ENCODE data around the gene MCM7.
"Not testable (repeated sequence)": the region's sequence is repeated elsewhere in the genome, so short reads cannot be mapped to it uniquely, and the experiment has no call there.

DNA sequence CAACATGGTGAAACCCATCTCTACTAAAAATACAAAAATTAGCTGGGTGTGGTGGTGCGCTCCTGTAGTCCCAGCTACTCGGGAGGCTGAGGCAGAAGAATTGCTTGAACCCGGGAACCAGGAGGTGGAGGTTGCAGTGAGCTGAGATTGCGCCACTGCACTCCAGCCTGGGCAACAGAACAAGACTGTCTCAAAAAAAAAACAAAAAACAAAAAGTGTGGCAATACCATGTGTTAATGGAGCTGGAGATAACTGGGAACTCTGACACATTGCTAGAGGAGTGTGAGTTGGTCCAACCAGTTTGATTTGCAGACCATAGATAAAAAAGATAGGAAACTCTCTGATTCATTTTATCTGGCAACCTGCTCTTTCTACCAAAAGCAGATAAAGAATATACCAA is 45.2 kb upstream of the MCM7 start:
- TF ChIP-seq, protein P1, sequence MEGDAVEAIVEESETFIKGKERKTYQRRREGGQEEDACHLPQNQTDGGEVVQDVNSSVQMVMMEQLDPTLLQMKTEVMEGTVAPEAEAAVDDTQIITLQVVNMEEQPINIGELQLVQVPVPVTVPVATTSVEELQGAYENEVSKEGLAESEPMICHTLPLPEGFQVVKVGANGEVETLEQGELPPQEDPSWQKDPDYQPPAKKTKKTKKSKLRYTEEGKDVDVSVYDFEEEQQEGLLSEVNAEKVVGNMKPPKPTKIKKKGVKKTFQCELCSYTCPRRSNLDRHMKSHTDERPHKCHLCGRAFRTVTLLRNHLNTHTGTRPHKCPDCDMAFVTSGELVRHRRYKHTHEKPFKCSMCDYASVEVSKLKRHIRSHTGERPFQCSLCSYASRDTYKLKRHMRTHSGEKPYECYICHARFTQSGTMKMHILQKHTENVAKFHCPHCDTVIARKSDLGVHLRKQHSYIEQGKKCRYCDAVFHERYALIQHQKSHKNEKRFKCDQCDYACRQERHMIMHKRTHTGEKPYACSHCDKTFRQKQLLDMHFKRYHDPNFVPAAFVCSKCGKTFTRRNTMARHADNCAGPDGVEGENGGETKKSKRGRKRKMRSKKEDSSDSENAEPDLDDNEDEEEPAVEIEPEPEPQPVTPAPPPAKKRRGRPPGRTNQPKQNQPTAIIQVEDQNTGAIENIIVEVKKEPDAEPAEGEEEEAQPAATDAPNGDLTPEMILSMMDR (conservative IDR thresholded peaks at IDR 0.05 in 1 of 2, IDR thresholded peaks at IDR 0.05 in 1 of 2; ENCODE audit: extremely low read depth in 1 of 2, insufficient read depth in 1 of 2, low read depth in 1 of 2, low read length in 2 of 2): not testable (repeated sequence)
- TF ChIP-seq EZH2 (IDR thresholded peaks at IDR 0.05; ENCODE audit: borderline replicate concordance, low read length): not testable (repeated sequence)
